ENCODE results near the gene KRTAP5-5. TPM values are rescaled to one million over a fixed set of nuclear protein-coding genes. Genes with fewer than 3 reads are reported as not detected.

Gene KRTAP5-5
- total and polyA plus RNA-seq, 2 of the 8 experiments (the other 6 are each of a cell fraction or from before 2014, with no cell fraction given), result 0.09 TPM; not detected in 1

GRCh38 chr11:1639666-1640065 is 10.1 kb downstream of the KRTAP5-5 start (continued):
- TF ChIP-seq, protein P1, sequence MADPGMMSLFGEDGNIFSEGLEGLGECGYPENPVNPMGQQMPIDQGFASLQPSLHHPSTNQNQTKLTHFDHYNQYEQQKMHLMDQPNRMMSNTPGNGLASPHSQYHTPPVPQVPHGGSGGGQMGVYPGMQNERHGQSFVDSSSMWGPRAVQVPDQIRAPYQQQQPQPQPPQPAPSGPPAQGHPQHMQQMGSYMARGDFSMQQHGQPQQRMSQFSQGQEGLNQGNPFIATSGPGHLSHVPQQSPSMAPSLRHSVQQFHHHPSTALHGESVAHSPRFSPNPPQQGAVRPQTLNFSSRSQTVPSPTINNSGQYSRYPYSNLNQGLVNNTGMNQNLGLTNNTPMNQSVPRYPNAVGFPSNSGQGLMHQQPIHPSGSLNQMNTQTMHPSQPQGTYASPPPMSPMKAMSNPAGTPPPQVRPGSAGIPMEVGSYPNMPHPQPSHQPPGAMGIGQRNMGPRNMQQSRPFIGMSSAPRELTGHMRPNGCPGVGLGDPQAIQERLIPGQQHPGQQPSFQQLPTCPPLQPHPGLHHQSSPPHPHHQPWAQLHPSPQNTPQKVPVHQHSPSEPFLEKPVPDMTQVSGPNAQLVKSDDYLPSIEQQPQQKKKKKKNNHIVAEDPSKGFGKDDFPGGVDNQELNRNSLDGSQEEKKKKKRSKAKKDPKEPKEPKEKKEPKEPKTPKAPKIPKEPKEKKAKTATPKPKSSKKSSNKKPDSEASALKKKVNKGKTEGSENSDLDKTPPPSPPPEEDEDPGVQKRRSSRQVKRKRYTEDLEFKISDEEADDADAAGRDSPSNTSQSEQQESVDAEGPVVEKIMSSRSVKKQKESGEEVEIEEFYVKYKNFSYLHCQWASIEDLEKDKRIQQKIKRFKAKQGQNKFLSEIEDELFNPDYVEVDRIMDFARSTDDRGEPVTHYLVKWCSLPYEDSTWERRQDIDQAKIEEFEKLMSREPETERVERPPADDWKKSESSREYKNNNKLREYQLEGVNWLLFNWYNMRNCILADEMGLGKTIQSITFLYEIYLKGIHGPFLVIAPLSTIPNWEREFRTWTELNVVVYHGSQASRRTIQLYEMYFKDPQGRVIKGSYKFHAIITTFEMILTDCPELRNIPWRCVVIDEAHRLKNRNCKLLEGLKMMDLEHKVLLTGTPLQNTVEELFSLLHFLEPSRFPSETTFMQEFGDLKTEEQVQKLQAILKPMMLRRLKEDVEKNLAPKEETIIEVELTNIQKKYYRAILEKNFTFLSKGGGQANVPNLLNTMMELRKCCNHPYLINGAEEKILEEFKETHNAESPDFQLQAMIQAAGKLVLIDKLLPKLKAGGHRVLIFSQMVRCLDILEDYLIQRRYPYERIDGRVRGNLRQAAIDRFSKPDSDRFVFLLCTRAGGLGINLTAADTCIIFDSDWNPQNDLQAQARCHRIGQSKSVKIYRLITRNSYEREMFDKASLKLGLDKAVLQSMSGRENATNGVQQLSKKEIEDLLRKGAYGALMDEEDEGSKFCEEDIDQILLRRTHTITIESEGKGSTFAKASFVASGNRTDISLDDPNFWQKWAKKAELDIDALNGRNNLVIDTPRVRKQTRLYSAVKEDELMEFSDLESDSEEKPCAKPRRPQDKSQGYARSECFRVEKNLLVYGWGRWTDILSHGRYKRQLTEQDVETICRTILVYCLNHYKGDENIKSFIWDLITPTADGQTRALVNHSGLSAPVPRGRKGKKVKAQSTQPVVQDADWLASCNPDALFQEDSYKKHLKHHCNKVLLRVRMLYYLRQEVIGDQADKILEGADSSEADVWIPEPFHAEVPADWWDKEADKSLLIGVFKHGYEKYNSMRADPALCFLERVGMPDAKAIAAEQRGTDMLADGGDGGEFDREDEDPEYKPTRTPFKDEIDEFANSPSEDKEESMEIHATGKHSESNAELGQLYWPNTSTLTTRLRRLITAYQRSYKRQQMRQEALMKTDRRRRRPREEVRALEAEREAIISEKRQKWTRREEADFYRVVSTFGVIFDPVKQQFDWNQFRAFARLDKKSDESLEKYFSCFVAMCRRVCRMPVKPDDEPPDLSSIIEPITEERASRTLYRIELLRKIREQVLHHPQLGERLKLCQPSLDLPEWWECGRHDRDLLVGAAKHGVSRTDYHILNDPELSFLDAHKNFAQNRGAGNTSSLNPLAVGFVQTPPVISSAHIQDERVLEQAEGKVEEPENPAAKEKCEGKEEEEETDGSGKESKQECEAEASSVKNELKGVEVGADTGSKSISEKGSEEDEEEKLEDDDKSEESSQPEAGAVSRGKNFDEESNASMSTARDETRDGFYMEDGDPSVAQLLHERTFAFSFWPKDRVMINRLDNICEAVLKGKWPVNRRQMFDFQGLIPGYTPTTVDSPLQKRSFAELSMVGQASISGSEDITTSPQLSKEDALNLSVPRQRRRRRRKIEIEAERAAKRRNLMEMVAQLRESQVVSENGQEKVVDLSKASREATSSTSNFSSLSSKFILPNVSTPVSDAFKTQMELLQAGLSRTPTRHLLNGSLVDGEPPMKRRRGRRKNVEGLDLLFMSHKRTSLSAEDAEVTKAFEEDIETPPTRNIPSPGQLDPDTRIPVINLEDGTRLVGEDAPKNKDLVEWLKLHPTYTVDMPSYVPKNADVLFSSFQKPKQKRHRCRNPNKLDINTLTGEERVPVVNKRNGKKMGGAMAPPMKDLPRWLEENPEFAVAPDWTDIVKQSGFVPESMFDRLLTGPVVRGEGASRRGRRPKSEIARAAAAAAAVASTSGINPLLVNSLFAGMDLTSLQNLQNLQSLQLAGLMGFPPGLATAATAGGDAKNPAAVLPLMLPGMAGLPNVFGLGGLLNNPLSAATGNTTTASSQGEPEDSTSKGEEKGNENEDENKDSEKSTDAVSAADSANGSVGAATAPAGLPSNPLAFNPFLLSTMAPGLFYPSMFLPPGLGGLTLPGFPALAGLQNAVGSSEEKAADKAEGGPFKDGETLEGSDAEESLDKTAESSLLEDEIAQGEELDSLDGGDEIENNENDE (IDR thresholded peaks at IDR 0.05; ENCODE audit: insufficient replicate concordance, low read length), result no peak
